Measurements from ENCODE around the gene ATG12.

GRCh38 chr5:115857057-115857479 is 15.7 kb upstream of the ATG12 start:
- TF ChIP-seq REPIN1 (CRISPR knock-in tag; IDR thresholded peaks at IDR 0.05; ENCODE audit: borderline replicate concordance, low read depth) (no peak), RAD21 (CRISPR knock-in tag; IDR thresholded peaks at IDR 0.05) (no peak), YY1 (IDR thresholded peaks at IDR 0.05; ENCODE audit: insufficient read depth, insufficient replicate concordance, low read depth, low read length) (no peak), ZNF879 (CRISPR knock-in tag; IDR thresholded peaks at IDR 0.05) (no peak), HCFC1 (IDR thresholded peaks at IDR 0.05; ENCODE audit: low read depth, low read length) (no peak), SMAD9 (CRISPR knock-in tag; IDR thresholded peaks at IDR 0.05) (no peak), GABPA (IDR thresholded peaks at IDR 0.05; ENCODE audit: low read depth, low read length) (no peak), GABPA (CRISPR knock-in tag; IDR thresholded peaks at IDR 0.05; ENCODE audit: low read depth) (no peak)

All from HepG2 (cell line).